SKM-1 treated with dmso at 0.1 percent for 144 hours (cell line): ENCODE results near the gene TMEM132C.

Experiments used
- DNase-seq: peaks from one replicate; lab custom pipeline; 2025; ENCODE audit not compliant: unreplicated experiment; lab: John Stamatoyannopoulos, UW

The TMEM132C gene

DNA sequence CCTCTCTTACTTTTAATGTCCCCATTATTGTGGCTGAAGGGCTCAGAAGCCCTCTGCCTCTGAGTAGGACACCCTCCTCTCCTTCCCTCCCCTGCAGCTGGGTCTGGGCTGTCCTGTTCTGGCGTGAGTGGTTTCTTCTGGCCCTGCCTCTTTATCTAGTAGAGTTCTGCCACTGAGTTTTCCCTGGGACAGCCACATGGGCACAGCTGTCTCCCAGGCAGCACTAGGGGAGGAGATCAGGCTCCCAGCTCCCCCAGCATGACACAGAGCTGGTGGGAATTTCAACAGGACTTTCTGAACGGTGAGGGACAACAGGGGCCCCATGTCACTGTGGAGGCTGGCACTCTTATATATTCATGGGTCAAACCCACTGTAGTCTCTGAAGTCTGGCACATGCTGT, 21.4 kb downstream of the TMEM132C start:
- no peak for DNase-seq

DNA sequence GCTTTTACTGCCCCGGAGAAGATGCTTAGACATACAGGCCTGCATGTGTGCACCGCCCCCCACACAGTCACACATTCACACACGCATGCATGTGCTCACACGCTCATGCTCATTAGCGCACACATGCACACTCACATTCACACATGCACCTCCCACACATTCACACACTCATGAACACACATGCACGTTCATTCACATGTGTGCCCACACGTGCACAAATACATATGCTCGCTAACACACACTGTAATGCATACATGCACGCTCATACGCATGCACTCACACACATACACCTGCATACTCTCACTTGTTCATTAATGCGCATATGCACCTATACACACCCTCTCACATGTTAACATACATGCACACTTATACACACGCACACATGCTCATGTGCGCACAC, 21.9 kb downstream of the TMEM132C start:
- DNase-seq = no peak

DNA sequence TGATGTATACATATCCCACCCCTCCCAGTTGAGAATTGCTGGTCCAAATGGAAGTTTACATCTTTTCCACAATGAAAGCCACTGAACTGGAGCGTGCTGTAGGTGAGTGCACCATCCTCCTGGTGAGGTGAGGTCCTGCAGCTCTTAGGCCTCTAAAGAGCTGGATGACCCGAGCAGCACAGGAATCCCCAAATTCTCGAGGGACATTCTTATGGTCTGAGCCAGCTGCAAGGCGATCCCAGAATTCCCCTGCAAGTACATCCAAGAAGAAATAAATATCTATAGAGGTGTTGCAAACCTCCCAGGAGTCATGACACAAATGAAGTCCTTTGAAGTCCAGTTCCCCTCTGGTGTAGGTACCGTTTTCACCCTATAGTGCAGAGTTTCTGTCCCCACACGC, 24.0 kb downstream of the TMEM132C start:
- no peak for DNase-seq

DNA sequence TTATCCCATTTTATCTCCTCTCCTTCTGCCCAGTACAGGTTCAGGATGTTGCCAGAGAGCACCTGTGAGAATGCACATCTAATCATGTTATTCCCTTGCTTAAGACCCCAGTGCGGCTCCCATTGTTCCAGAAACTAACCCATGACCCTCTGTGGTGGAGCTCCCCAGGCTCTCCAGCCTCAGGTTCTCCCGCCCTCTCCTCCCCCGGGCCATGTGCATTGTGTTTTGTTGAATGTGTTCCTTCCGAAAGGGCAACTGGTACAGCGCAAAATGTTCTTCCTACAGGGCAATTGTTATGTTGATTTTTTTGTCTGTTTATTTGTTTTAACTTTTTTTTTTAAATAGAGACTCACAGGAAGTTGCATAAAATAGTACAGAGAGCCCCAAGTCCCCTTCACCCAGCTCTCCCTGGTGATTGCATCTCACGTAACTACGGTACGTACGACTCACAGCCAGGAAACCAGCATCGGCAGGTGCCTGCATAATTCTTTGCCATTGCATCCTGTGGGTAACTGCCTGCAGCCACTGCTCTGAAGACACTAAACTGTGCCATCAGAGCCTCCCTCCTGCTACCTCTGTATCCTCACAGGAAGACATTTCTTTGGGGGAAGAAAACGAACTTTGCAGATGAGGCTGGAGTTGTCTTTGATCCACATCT, 31.2 kb downstream of the TMEM132C start:
- DNase-seq = no peak

DNA sequence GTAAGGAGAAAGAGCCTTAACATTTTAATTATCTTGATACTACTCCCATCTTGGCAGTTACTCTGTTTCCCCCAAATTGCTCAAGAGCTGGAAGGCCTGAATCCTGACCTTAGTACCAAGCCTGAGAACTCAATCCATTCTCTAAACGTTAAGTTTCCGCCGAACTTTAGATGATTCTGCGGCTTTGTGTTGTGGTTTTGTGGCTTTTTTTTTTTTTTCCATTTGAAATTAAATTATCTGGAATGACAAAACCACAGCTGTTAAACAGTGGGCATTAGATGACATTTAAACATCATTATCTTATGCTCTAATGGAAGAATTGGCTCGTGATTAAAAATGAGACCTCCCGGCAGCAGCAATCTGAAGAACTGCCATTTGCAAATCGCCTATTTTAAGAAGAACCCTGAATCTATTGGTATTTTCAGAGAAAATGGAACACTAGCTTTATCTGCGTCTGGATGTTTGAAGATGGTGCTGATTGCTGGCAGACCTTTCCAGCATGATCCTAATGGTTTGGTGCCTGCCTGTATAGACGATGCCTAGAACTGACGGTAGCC, 38.4 kb downstream of the TMEM132C start:
- DNase-seq = no peak

DNA sequence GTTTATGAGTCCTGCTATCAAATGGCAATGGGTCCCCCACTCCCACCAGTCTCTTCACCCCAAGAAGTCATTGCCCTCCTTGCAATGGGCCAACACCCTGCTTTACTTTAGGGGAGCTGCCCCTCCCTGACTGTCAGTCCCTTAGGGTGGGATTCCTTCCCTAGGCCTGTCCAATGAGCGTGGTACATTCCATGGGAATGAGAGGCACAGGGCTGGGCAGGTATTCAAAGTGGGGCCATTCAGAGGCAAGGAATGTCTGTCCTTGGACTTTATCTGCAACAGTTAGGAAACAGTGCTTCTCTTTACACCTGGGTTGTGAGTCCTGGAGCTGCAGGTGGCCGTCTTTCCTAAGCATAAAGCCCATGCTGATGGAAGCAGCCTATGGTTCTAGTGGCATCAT, 40.8 kb downstream of the TMEM132C start:
- no peak for DNase-seq

DNA sequence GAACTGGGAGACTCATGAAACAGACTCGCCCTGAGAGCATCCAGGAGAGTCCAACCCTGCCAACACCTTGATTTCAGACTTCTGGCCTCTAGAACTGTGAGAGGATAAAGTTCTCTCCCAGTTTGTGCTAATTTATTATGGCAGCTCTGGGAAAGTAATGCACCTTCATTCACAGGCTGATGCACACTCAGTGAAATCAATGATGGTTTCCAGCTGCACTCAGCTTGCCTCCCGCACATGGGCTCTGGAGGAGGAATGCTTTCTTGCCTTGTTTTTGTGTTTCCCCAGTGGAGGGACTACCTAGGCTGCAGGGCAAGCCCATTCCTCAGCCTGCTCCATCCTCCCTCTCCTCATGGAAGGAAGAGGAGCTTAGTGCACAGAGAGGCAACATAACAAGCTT, 45.7 kb downstream of the TMEM132C start:
- DNase-seq = no peak

DNA sequence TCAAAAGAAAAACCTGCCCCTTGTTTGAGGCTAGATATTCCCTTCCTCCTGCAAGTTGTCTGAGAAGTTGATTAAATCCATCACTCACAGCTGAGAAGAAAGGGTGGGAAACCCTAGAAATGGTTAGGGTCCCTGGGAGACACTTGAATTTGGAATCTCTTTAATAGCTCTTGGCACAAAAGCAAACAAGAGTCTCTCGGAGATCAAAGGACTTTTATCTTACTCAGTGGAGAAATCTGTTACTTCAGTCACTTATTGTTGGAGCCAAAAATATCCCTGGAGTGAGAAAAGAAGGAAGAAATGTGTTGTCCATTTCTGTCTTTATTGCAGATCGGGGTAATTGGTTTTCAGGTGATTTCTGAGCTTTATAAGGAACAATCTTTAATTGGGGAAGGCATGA, 47.0 kb downstream of the TMEM132C start:
- no peak for DNase-seq

DNA sequence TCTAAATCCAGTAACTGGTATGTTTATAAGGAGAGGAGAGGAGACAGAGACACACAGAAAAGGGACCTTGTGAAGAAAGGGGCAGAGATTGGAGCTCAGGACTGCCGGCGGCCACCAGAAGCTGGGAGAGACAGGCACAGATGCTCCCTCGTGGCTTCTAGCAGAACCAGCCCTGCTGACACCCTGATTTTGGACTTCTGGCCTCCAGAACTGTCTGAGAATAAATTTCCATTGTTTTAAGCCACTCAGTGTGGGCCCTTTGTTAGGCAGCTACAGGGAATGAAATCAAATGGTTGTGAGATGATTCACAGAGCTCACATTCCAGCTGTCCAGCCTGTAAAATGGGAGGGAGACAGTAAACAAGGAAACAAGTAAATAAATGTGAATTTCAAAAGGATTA, 47.6 kb downstream of the TMEM132C start:
- no peak for DNase-seq

DNA sequence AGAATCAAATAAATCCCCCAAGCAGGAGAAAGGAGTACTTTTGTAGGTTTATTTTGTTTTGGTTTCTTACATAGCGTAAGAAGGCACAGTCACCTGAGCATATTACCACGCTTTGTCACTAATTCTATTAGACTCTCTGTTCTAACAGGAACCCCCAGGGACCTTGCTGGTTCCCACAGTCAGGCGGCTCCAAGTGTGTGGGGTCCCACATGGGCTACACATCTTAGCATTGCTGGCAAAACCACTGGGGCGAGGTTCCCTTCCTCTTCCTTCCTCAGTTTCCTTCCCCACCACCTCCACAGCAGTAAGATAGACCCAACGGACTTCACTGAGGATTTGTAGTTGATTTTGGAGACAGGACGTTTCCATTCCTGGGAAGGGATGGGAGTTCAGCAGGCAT, 49.1 kb downstream of the TMEM132C start:
- DNase-seq = no peak

DNA sequence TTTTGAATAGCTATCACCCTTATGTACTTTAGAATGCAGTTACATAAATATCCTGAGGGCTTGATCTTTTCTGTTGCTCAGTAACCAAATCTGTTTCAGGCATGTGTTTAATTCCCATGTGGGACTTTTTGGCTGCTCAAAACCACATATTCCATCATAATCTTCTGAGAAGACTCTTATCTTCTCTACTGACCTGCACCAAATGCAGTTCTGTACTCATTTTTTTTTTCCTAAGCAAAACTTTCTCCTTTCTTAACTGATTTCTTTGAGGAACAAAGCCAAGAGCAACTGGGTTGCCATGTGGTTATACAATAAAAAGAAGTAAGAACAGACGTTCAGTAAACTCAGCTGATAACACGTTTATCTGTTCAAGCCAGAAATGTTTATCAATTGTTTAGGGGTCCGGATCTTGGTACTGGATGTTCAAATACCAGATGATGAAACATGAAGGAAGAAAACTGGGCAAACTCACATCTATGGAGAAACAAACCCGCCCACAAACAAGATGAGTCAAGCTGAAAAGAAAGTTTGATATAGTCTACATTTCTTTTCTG, 50.1 kb downstream of the TMEM132C start:
- no peak for DNase-seq

DNA sequence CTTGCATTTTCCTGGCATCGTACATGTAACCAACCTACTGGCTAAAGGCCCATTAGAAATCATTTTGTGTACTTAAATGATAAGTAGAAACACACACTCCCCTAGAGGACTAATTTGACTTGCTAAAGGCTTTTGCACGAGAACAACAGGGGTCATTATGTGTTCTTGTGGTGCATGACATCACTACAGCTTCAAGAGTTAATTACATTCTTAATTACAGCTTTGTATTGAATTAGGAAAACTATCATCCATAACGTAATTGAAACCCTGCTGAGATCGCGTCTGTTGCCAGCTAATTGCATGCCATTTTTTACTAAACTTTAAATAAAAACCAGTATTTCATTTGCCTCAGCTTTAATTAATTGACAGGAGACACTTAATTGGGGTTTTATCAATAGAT, 51.4 kb downstream of the TMEM132C start:
- no peak for DNase-seq

DNA sequence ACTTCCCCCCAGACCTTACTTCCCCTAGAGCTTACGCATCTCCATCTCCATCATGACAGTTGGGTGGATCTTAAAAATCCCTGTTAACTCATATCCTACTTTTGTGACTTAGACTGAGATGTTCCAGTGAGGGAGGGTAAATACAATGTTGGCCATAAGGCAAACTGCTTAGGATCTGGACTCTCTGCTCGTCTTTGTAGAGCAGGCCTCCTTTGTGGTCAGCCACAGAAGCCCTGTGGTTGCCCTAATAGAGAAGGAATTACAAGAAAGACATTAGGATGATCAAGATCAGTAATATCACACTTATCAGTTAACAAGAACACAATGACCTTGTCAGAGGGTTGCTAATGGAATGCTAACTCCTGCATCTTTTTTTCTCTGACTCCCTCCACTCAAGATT, 52.0 kb downstream of the TMEM132C start:
- DNase-seq = no peak

DNA sequence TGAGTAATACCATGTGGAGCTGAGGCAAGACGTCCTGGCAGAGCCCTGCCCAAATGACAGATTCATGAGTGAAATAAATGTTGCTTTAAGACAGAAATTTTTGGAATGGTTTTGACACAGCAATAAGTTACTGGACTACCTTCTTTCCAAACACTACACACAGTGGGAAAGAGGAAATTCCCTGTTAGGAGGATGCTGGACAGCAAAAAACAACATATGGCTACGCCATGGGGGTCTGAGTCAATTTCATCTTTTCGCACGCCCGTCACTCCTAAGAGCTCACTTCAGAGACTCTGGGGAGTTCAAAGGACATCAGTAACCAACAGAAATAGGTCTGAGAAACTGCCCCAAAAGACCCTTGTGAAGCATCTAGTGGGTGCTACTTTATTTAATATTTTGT, 55.4 kb downstream of the TMEM132C start:
- no peak for DNase-seq

DNA sequence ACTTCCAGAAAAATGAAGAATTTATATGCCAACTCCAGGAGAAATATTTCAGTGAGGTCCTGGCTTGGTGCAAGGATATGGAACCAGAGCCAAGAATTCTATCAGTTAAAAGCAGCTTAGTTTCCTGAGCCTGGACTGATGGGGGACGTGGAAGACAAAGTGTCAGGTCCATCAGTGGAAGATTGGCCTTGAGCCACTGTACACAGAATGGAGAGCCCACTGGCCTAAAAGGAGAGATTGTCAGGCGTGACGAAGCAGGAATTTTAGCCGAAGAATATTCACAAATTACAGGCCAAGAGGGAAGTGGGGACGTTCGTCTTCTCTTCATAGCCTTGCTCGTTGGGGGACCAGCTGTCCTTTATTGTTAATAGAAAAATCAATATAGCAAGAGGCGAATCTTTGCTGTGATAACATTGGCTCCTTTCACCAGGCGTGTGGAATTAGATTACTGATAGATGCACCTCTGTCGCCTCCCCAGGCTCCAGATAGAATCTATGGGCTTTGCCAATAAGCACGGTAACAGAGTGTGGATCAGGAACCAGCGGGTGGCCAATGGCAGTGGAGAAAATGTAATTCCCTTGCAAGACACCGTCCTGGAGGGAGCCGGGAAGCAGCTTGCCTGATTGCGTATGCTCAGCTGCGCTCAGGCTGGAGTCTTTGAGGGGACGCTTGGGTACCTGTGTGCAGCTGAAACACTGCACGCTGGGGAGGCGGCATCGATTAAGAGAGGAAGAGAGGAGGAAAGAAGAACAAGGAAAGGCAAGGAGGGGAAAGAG, 56.4 kb downstream of the TMEM132C start:
- no peak for DNase-seq

DNA sequence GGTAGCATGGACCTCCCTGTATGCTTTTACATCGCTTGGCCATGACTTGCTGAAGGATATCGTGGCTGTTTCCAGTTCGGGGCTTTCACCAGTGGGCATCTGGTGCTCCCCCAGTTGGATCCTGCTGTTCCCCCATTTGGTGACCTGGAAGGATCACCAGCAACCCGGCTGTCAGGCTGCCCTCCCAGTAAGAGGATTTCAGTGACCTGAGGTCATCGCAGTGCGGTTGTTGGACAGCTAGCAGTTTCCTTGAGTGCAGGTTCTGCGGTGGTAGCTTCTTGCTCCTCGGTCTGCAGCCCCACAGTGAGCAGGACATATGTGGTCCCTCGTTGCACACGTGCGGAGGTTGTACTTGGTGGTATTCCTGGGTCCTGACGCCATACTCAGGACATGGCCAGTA, 58.7 kb downstream of the TMEM132C start:
- no peak for DNase-seq

DNA sequence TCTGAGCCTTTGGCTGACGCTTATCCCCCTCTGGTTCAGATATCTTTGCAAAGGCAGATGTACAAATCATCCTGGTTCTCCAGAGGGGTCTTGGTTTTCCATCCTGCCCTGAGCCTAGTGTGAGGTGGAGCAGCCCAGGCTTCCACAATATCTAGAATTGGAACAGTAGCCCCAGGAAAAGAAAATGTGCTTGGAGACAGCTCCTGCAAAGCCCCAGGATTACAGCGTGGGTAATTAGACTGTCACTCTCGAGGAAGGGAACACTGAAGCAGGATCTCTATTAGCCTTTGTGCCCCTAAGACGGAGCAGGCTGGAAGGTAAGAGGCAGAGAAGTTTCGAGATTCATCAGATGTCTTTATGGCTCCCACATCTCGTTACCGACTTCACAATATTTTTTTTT, 59.4 kb downstream of the TMEM132C start:
- no peak for DNase-seq

DNA sequence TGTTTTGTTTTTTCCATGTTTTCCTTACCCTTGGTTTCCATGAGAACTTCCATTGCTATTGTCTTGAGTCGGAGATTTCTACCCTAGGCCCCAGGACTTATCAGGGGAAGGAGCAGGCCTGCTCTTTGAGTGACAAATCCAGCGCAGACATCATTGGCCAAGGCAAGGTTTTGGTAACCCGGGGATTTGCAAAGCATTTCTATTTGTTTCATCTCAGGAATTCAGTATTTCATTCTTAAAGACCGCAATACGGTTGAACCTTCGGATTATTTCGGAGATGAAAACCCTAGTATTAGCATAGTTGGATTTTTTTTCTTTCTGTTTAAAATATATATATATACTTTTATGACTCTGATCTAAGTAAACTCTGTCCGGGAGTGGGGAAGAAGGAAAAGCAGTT, 62.0 kb downstream of the TMEM132C start:
- no peak for DNase-seq

DNA sequence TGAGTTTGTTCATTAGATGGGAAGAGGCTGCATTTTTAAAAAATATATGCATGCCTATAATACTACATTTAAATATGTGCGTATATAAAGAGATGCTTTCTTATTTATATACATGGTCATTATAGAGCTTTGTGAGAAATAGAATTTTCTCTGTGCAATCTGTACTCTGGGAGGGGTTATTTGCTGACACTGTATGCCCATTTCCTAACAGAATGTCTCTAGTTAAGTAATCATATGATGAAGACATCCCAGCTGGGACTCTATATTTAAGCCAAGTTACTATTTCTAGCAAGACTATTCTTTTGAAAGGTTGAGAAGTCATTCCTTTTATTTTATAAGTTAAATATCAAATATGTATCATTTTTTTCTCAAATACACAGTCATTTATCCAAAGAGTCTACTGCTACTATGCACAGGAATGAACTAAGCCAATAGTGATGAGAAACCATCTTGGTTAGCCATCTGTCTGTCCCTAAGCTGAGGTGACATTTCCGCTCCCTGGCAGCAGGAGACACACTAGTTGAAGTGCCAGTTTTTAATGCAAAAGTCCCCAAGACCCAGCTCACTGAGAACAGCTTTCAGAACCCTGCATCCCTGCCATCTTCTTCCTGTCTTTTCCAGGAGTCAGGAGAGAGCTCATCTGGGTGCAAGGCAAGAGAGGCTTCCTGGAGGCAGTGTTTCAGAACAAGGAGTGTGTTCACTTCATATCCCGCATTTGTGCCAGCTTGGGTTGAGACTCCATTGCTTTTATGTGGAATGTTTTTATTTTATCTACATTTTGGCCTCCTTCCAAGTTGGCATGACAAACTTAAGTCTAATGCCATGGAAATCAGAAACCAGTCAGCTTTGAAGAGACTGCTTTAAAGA, 69.5 kb downstream of the TMEM132C start:
- no peak for DNase-seq

DNA sequence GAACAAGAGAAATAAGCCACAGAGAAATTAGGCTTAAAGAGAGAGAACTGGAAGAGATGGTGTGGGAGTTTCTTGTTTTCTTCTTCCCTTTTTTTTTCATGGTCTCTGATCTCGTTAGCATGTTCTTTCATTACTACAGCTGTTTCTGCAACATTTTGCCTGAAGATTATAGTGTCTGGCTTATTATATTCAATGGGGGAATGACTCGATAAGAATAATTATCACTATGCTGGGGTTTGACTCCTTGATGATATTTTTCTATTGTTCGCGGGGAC, 70.0 kb downstream of the TMEM132C start:
- no peak for DNase-seq

DNA sequence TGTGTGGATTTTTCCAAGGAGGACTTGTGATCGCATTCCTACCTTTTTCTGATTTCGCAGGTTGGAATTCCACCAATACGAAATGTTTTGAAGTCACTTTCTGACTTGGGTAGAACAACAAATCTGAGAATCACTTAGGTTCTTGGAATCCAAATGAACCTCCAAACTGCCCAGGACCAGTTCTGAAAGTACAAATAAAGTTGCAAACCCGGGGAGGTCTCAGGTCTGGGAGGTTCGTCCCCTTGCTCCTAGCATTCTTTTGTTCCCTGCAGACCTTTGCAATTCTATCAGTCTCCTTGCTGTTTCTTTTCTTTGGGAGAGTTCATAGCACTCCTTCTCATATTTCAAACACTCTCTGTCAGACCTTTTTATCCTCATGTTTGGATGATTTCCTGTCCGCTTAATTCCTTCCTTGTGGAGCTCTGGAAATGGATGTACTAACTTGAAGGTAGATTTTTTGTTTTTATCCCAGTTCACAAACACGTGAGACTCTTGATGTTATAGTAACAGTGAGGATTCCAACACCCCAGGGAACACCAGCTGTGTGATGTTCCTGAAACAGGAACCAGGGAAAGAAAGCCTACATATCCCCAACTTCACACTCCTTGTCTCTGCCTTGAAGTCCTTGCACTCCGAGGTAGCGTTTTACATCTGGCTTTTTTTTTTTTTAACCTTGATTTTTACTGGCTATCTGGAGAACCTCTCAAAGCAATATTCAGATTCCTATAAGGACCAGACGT, 70.6 kb downstream of the TMEM132C start:
- DNase-seq = no peak
